Parathyroid adenoma (tissue), 2 donors: ENCODE measurements around the gene BCKDHA.
"Not testable (repeated sequence)": the region's sequence is repeated elsewhere in the genome, so short reads cannot be mapped to it uniquely, and the experiment has no call there.

Experiments
- H2AFZ ChIP-seq: fragments of 300-600 bp; sonication (generic); one replicate; pipeline ENCODE4 v1.7.0; 2017; ENCODE audit warnings: antibody characterized with exemption, mild to moderate bottlenecking
- H3K27ac ChIP-seq: fragments of 300-600 bp; sonication (generic); one replicate; pipeline ENCODE4 v1.7.0; 2017
- H3K27me3 ChIP-seq: fragments of 300-600 bp; sonication (generic); one replicate; pipeline ENCODE4 v1.7.0; 2017; ENCODE audit warnings: low read length; ENCODE audit not compliant: control insufficient read depth, insufficient read depth
- H3K36me3 ChIP-seq: fragments of 300-600 bp; sonication (generic); one replicate; pipeline ENCODE4 v1.7.0; 2017; ENCODE audit warnings: low read length; ENCODE audit not compliant: control insufficient read depth, insufficient read depth
- H3K4me1 ChIP-seq: fragments of 300-600 bp; sonication (generic); one replicate; pipeline ENCODE4 v1.7.0; 2017; ENCODE audit warnings: control low read depth
- H3K4me2 ChIP-seq: fragments of 300-600 bp; sonication (generic); one replicate; pipeline ENCODE4 v1.7.0; 2017; ENCODE audit warnings: low read length
- H3K4me3 ChIP-seq: fragments of 300-600 bp; sonication (generic); one replicate; pipeline ENCODE4 v1.7.0; 2017; ENCODE audit warnings: low read depth, low read length
- H3K79me2 ChIP-seq: fragments of 300-600 bp; sonication (generic); one replicate; pipeline ENCODE4 v1.7.0; 2017; ENCODE audit warnings: control low read depth
- H3K9ac ChIP-seq: fragments of 300-600 bp; sonication (generic); one replicate; pipeline ENCODE4 v1.7.0; 2017; ENCODE audit warnings: mild to moderate bottlenecking
- H3K9me3 ChIP-seq: fragments of 300-600 bp; sonication (generic); one replicate; pipeline ENCODE4 v1.7.0; 2017; ENCODE audit warnings: low read length; ENCODE audit not compliant: control insufficient read depth
- TF ChIP-seq, protein P1 (sequence below): fragments of 300-600 bp; sonication (generic); IDR thresholded peaks from one replicate; pipeline ENCODE4 v1.7.0; 2017; ENCODE audit warnings: antibody characterized with exemption, mild to moderate bottlenecking
- donor health status: primary hyperparathyroidism.

Gene BCKDHA

DNA sequence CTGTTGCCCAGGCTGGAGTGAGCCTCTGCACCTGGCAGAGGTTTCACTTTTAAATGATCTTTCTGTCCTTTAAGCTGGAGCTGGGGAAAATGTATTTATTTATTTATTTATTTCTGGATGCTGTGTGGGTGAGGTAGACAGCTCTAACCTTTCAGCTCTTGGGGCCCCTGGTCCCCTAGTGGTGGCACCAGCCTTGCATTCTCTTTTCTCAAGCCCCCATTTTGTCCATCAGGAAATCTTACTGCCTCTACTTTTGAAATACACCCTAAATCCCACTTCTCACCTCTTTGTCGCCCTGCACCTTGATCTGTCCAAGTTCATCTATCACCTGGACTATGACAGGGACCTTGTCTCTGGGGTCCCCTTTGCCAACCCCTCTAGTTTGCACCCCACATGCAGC lies 31.5 kb upstream of the BCKDHA start:
- Histone ChIP-seq H3K36me3 (no peaks in the 10 kb centered on the region), H3K9me3 (no peaks in the 10 kb centered on the region), H3K4me3 (no peak overlapping the region), H3K4me2 (no peak overlapping the region), H3K9ac (no peak overlapping the region), H2AFZ (no peak overlapping the region), H3K4me1 (no peaks in the 10 kb centered on the region), H3K79me2 (peaks cover 39% of the 10 kb centered on the region), H3K27me3 (no peaks in the 10 kb centered on the region), H3K27ac (no peak overlapping the region)
- TF ChIP-seq, protein P1, sequence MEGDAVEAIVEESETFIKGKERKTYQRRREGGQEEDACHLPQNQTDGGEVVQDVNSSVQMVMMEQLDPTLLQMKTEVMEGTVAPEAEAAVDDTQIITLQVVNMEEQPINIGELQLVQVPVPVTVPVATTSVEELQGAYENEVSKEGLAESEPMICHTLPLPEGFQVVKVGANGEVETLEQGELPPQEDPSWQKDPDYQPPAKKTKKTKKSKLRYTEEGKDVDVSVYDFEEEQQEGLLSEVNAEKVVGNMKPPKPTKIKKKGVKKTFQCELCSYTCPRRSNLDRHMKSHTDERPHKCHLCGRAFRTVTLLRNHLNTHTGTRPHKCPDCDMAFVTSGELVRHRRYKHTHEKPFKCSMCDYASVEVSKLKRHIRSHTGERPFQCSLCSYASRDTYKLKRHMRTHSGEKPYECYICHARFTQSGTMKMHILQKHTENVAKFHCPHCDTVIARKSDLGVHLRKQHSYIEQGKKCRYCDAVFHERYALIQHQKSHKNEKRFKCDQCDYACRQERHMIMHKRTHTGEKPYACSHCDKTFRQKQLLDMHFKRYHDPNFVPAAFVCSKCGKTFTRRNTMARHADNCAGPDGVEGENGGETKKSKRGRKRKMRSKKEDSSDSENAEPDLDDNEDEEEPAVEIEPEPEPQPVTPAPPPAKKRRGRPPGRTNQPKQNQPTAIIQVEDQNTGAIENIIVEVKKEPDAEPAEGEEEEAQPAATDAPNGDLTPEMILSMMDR: no peak

DNA sequence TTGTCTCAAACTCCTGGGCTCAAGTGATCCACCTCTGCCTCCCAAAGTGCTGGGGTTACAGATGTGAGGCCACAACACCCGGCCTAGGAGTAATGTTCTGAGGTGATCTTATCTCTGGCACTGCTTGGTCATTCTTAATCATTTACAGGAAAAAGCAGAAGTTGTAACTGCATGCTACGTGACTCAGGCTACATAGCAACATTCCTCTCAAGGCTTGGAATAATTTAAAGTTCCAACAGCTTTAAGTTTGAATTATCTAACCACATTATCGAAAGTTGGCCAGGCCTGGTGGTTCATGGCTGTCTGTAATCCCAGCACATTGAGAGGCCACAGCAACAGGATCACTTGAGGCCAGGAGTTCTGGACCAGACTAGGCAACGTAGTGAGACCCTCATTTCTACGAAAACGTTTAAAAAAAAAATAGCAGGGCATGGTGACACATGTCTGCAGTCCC lies 29.7 kb upstream of the BCKDHA start:
- Histone ChIP-seq H3K9me3 (no peaks in the 10 kb centered on the region), H3K36me3 (no peaks in the 10 kb centered on the region), H3K27ac (no peak overlapping the region), H3K4me1 (no peaks in the 10 kb centered on the region), H3K27me3 (no peaks in the 10 kb centered on the region), H3K79me2 (peaks cover 43% of the 10 kb centered on the region), H3K4me3 (no peak overlapping the region), H2AFZ (no peak overlapping the region), H3K4me2 (no peak overlapping the region), H3K9ac (no peak overlapping the region)
- TF ChIP-seq, protein P1: no peak

DNA sequence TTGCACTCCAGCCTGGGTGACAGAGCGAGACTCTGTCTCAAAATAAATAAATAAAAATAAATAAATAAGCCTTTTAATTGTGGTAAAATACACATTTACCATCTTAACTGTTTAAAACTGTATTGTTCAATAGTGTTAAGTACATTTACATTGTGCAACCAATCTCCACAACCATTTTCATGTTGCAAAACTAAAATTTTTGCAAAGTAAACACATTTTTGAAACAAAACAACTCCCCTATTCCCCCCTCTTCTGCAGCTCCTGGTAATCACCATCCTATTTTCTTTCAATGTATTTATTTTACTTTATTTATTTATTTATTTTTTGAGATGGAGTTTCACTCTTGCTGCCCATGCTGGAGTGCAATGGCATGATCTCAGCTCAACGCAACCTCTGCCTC lies 27.8 kb upstream of the BCKDHA start:
- no peak overlapping the region for H3K4me3 ChIP-seq

DNA sequence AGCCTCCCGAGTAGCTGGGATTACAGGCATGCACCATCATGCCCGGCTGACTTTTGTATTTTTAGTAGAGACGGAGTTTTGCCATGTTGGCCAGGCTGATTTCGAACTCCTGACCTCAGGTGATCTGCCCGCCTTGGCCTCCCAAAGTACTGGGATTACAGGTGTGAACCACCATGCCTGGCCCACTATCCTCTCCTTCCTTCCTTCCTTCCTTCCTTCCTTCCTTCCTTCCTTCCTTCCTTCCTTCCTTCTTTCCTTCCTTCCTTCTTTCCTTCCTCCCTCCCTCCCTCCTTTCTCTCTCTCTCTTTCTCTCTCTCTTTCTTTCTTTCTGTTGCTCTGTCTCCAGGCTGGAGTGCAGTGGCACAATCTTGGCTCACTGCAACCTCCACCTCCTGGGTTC lies 26.5 kb upstream of the BCKDHA start:
- not testable (repeated sequence) for H3K9ac ChIP-seq

More for the DNA sequence above, 27.8 kb upstream of the BCKDHA start:
- H3K36me3 ChIP-seq: no peaks in the 10 kb centered on the region
- TF ChIP-seq, protein P1: no peak
- no peak overlapping the region for H3K9ac ChIP-seq
- peaks cover 6% of the 10 kb centered on the region for H3K4me1 ChIP-seq
- no peak overlapping the region for H3K4me2 ChIP-seq
- H2AFZ ChIP-seq: no peak overlapping the region
- no peak overlapping the region for H3K27ac ChIP-seq
- H3K79me2 ChIP-seq: peaks cover 38% of the 10 kb centered on the region
- H3K9me3 ChIP-seq: no peaks in the 10 kb centered on the region
- no peaks in the 10 kb centered on the region for H3K27me3 ChIP-seq

DNA sequence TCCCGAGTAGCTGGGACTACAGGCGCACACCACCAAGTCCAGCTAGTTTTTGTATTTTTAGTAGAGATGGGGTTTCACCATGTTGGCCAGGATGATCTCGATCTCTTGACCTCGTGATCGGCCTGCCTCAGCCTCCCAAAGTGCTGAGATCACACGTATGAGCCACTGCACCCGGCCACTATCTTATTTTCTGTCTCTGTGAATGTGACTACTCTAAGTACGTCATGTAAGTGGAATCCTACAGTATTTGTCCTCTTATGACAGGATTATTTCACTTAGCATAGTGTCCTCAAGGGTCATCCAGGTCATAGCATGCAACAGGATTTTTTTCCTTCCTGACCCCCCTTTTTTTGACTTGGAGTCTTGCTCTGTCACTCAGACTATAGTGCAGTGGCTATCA lies 26.1 kb upstream of the BCKDHA start:
- H3K27me3 ChIP-seq: no peaks in the 10 kb centered on the region
- no peaks in the 10 kb centered on the region for H3K9me3 ChIP-seq
- H3K4me2 ChIP-seq: no peak overlapping the region
- H3K4me3 ChIP-seq: no peak overlapping the region
- H3K9ac ChIP-seq: no peak overlapping the region
- peaks cover 24% of the 10 kb centered on the region for H3K79me2 ChIP-seq
- H3K36me3 ChIP-seq: no peaks in the 10 kb centered on the region
- TF ChIP-seq, protein P1: no peak
- no peak overlapping the region for H3K27ac ChIP-seq
- H2AFZ ChIP-seq: no peak overlapping the region
- peaks cover 6% of the 10 kb centered on the region for H3K4me1 ChIP-seq

More for the DNA sequence above, 26.5 kb upstream of the BCKDHA start:
- not testable (repeated sequence) for H2AFZ ChIP-seq, H3K36me3 ChIP-seq, H3K9me3 ChIP-seq, H3K27ac ChIP-seq, H3K4me1 ChIP-seq, H3K4me2 ChIP-seq, H3K27me3 ChIP-seq, H3K4me3 ChIP-seq
- H3K79me2 ChIP-seq: peaks cover 28% of the 10 kb centered on the region
